HG02884 (cell line): ENCODE measurements around the gene SSBP3.

ENCODE experiments used
- ATAC-seq: cut with Tn5 transposase; IDR thresholded peaks from one replicate; pipeline ENCODE4 v1.9.1; 2021; ENCODE audit warnings: mild to moderate bottlenecking, moderate library complexity; ENCODE audit not compliant: unreplicated experiment

Gene SSBP3

GRCh38 chr1:54332781-54333585, 73.2 kb downstream of the SSBP3 start:
- no peak for ATAC-seq

GRCh38 chr1:54331843-54332463, 74.2 kb downstream of the SSBP3 start:
- ATAC-seq = no peak

GRCh38 chr1:54331091-54331772, 75.0 kb downstream of the SSBP3 start:
- ATAC-seq = no peak

- ATAC-seq = no peak
Measured at GRCh38 chr1:54329312-54330003, 76.7 kb downstream of the SSBP3 start.

GRCh38 chr1:54328066-54328636, 78.0 kb downstream of the SSBP3 start:
- no peak for ATAC-seq

- ATAC-seq = no peak
Measured at GRCh38 chr1:54327386-54328065, 78.7 kb downstream of the SSBP3 start.

- no peak for ATAC-seq
Measured at GRCh38 chr1:54326543-54327385, 79.4 kb downstream of the SSBP3 start.

GRCh38 chr1:54325703-54326461, 80.3 kb downstream of the SSBP3 start:
- ATAC-seq = no peak

- no peak for ATAC-seq
Measured at GRCh38 chr1:54325284-54325683, 80.9 kb downstream of the SSBP3 start.

GRCh38 chr1:54324251-54325140, 81.7 kb downstream of the SSBP3 start:
- ATAC-seq = no peak

GRCh38 chr1:54323921-54324250, 82.3 kb downstream of the SSBP3 start:
- no peak for ATAC-seq

- ATAC-seq = no peak
Measured at GRCh38 chr1:54323324-54323739, 82.9 kb downstream of the SSBP3 start.

- no peak for ATAC-seq
Measured at GRCh38 chr1:54318246-54318814, 87.9 kb downstream of the SSBP3 start.

GRCh38 chr1:54317084-54317483, 89.1 kb downstream of the SSBP3 start:
- no peak for ATAC-seq

GRCh38 chr1:54315099-54315498, 91.1 kb downstream of the SSBP3 start:
- ATAC-seq = no peak

GRCh38 chr1:54314696-54315095, 91.5 kb downstream of the SSBP3 start:
- no peak for ATAC-seq

- no peak for ATAC-seq
Measured at GRCh38 chr1:54312796-54313316, 93.3 kb downstream of the SSBP3 start.
